ENCODE results near the gene BRAP. TPM values are rescaled to one million over a fixed set of nuclear protein-coding genes. Genes with fewer than 3 reads are reported as not detected.
"Not testable (repeated sequence)": the region's sequence is repeated elsewhere in the genome, so short reads cannot be mapped to it uniquely, and the experiment has no call there.

BRAP gene
- total RNA-seq, 4 donors from 2014 or later: 9.2 to 16.8 (median 10.8) TPM

DNA sequence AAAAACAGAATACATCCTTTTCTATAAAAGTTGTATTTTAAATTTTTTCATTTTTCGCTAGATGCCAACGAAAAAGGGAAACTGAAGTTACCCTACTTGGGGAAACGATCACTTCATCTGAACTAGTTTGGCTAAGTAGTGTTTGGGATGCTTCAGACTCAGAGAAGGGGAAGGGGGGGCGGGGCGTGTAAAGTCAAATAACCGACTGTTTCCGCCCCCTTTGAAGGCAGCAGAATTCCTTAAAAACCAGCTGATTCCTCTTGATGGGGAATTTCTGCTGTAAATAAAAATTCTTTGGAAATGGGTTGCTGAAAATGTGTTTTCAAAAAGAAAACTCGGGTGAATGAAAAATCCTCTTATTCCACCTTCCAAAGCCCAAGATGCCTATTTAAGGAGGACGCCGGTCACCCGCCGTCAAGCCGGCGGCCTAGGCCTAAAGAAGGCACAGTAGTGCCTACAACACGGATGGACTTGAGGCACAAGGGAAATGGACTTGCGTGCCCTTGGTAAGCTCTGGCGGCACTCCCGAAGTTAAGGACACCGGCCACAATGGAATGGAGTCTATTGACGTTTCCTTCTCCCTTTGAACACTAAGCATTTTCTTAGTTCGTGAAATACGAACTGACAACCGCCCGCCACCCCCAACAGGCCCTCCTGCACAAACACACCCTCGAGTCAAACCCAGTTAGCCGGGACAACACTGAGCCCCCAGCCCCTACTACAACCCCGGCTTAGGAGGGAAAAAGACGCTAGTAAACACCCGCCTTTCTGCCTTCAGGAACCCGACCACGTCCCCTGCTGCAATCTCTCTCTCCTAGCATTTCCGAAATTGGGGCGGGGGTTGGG lies 88.5 kb downstream of the BRAP start:
- Histone ChIP-seq H3K9me3 (no peaks in the 10 kb centered on the region), H3K27me3 (no peaks in the 10 kb centered on the region), H3K4me1 (peaks cover 16 to 59% (median 31%) of the 10 kb centered on the region in 3 donors), H3K36me3 (no peaks in the 10 kb centered on the region), H3K27ac (peak overlapping the region; percentile 91 to 100 (median 98)), H3K4me3 (peak overlapping the region; percentile 62 to 98 (median 86))
- 5 to 7% methylated on average over 19 to 22 of the region's 33 CpGs for WGBS, 2 donors
- intact Hi-C loops (cut with DNase I): no loop called here
- no peak for DNase-seq
- TF ChIP-seq POLR2A (IDR thresholded peaks at IDR 0.05) (no peak), CTCF (IDR thresholded peaks at IDR 0.05) (no peak)

DNA sequence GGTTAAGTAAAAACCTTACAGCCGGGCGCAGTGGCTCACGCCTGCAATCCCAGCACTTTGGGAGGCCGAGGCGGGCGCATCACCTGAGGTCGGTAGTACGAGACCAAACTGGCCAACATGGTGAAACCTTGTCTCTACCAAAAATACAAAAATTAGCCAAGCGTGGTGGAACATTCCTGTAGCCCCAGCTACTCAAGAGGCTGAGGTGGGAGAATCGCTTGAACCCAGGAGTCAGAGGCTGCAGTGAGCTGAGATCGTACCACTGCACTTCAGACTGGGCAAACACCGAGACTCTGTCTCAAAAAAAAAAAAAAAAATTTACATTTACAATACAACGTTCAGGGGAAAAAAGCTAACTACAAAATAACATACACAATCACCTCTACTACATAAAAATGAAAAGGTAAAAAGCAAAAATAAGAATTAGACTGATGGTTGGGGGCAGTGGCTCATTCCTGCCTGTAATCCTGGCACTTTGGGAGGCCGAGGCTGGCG lies 90.4 kb downstream of the BRAP start:
- H3K27me3 ChIP-seq; intact Hi-C loops (cut with DNase I); DNase-seq; H3K36me3 ChIP-seq; H3K9me3 ChIP-seq; H3K4me3 ChIP-seq: not testable (repeated sequence)
- Histone ChIP-seq H3K27ac (peak overlapping the region in 2 of 4 donors; percentile 21 to 42), H3K4me1 (peaks cover 16 to 68% (median 36%) of the 10 kb centered on the region in 3 donors)
- WGBS, 2 donors: 74 to 78% methylated on average over 14 of the region's 15 CpGs

Other genes starting within 250 kb of the BRAP start
- gene ATXN2, start 86.6 kb downstream of the BRAP start, total RNA-seq: 10 to 100 TPM; 11.4 to 36.2 (median 25.4) TPM
- gene ACAD10, start 97 bp upstream of the BRAP start, total RNA-seq: 10 to 100 TPM; 13.9 to 20.4 (median 16.6) TPM
- gene ALDH2, start 81.0 kb upstream of the BRAP start, total RNA-seq: 100 to 1,000 TPM in 2 of 4 donors, 10 to 100 TPM in 2; 71.8 to 169 (median 104) TPM
- gene MAPKAPK5, start 156.3 kb upstream of the BRAP start, total RNA-seq: 10 to 100 TPM; 31.3 to 45.5 (median 37.0) TPM

Data from esophagus squamous epithelium (tissue), 5 donors.